Sciatic nerve (tissue), 2 donors: ENCODE data around the gene ZC3HAV1. TPM values are rescaled to one million over a fixed set of nuclear protein-coding genes. Genes with fewer than 3 reads are reported as not detected.
A peak's percentile ranks its signal among the peaks of the same experiment; 100 is the strongest.
"Not testable (repeated sequence)": the region's sequence is repeated elsewhere in the genome, so short reads cannot be mapped to it uniquely, and the experiment has no call there.

Experiments
- ATAC-seq: fragments of 200-7000 bp; cut with Tn5 transposase; one replicate; pipeline ENCODE4 v1.9.1; 2020; ENCODE audit warnings: mild to moderate bottlenecking, moderate library complexity
- DNase-seq: peaks from one replicate; pipeline ENCODE4 v3.0.0-alpha.2; 2020; ENCODE audit warnings: low spot score
- intact Hi-C: fragments of 100-400 bp; cut with DNase I; formaldehyde crosslinking; loops from one replicate; pipeline ENCODE4 v1.14.2; 2022
- total RNA-seq: library from RNA; stranded (reverse); fragmentation: NEBNext Ultra II Directional; extraction: Animal tissue kit (Norgen Biotek cat#: 25700); gene quantifications from one replicate; pipeline ENCODE4 v1.2.1, GENCODE V29; 2021
- donor health status: DM: no; HTN: no; CAD: no.
- donor health status: DM: no; HTN: no; CAD: no.

ZC3HAV1 gene
- total RNA-seq, 1 donor from 2014 or later, result 38.2 TPM

- no peak for ATAC-seq
- intact Hi-C loops, result no loop called here
- no peak for DNase-seq
These were observed 5.1 kb upstream of the ZC3HAV1 start for GRCh38 chr7:139114585-139114984.

- no peak for ATAC-seq
- no peak for DNase-seq
- intact Hi-C loops, result no loop called here
These were observed 4.5 kb upstream of the ZC3HAV1 start for GRCh38 chr7:139114018-139114417.

- ATAC-seq, result no peak
- DNase-seq, result no peak
- intact Hi-C loops, result no loop called here
These were observed 3.3 kb upstream of the ZC3HAV1 start for GRCh38 chr7:139112741-139113250.

GRCh38 chr7:139112316-139112715, 2.8 kb upstream of the ZC3HAV1 start:
- DNase-seq (no peak), ATAC-seq (no peak)
- intact Hi-C loops, result no loop called here

- DNase-seq (no peak), ATAC-seq (no peak)
- intact Hi-C loops, result no loop called here
These were observed 2.3 kb upstream of the ZC3HAV1 start for GRCh38 chr7:139111811-139112301.

GRCh38 chr7:139111147-139111546, 1.6 kb upstream of the ZC3HAV1 start:
- intact Hi-C loops, result no loop called here
- ATAC-seq (no peak), DNase-seq (no peak)

GRCh38 chr7:139109983-139110411, 477 bp upstream of the ZC3HAV1 start:
- intact Hi-C loops, result no loop called here
- ATAC-seq (no peak), DNase-seq (no peak)

- intact Hi-C loops, result no loop called here
- DNase-seq, result peak; percentile 69
- ATAC-seq, result peak; percentile 45
These were observed 993 bp downstream of the ZC3HAV1 start for GRCh38 chr7:139108266-139109187.

GRCh38 chr7:139106959-139107358, 2.6 kb downstream of the ZC3HAV1 start:
- no peak for DNase-seq
- ATAC-seq, result no peak
- intact Hi-C loops, result no loop called here

GRCh38 chr7:139106227-139106626, 3.3 kb downstream of the ZC3HAV1 start:
- intact Hi-C loops, result not testable (repeated sequence)

GRCh38 chr7:139105484-139105883, 4.0 kb downstream of the ZC3HAV1 start:
- intact Hi-C loops, result no loop called here
- no peak for ATAC-seq
- DNase-seq, result no peak

More at GRCh38 chr7:139106227-139106626, 3.3 kb downstream of the ZC3HAV1 start:
- not testable (repeated sequence) for DNase-seq, ATAC-seq

GRCh38 chr7:139104091-139104450, 5.4 kb downstream of the ZC3HAV1 start:
- intact Hi-C loops, result no loop called here

GRCh38 chr7:139103057-139103815, 6.3 kb downstream of the ZC3HAV1 start:
- intact Hi-C loops, result no loop called here
- ATAC-seq, result no peak
- no peak for DNase-seq

More at GRCh38 chr7:139104091-139104450, 5.4 kb downstream of the ZC3HAV1 start:
- no peak for DNase-seq
- no peak for ATAC-seq

- ATAC-seq, intact Hi-C loops, DNase-seq: not testable (repeated sequence)
These were observed 7.8 kb downstream of the ZC3HAV1 start for GRCh38 chr7:139101637-139102158.

GRCh38 chr7:139099172-139099947, 10.2 kb downstream of the ZC3HAV1 start:
- ATAC-seq (no peak), DNase-seq (no peak)
- intact Hi-C loops, result no loop called here

- intact Hi-C loops, result no loop called here
- ATAC-seq, result peak; percentile 81
- DNase-seq, result no peak
These were observed 14.3 kb downstream of the ZC3HAV1 start for GRCh38 chr7:139095194-139095659.

GRCh38 chr7:139094596-139094995, 14.9 kb downstream of the ZC3HAV1 start:
- intact Hi-C loops, result no loop called here
- ATAC-seq (peak; percentile 94), DNase-seq (no peak)

- intact Hi-C loops, result no loop called here
- ATAC-seq, result peak; percentile 9
- no peak for DNase-seq
These were observed 15.5 kb downstream of the ZC3HAV1 start for GRCh38 chr7:139094030-139094429.
